Endodermal cell (in vitro differentiated cells): Measurements from ENCODE around the gene FAM83C. TPM values are rescaled to one million over a fixed set of nuclear protein-coding genes. Genes with fewer than 3 reads are reported as not detected.

Experiments
- DNase-seq: peaks from one replicate; pipeline ENCODE4 v3.0.0-alpha.2; 2017
- H3K27ac ChIP-seq: 2 replicates; pipeline ENCODE4 v1.5.1; 2013; ENCODE audit warnings: mild to moderate bottlenecking, low read depth, low read length, moderate library complexity
- H3K27me3 ChIP-seq: 2 replicates; pipeline ENCODE4 v1.6.1; 2013; ENCODE audit warnings: mild to moderate bottlenecking, low read length, moderate library complexity; ENCODE audit not compliant: insufficient read depth, control insufficient read depth, poor library complexity, severe bottlenecking
- H3K36me3 ChIP-seq: 2 replicates; pipeline ENCODE4 v1.7.0; 2013; ENCODE audit warnings: mild to moderate bottlenecking, low read length, moderate library complexity; ENCODE audit not compliant: control insufficient read depth, insufficient read depth
- H3K4me1 ChIP-seq: one replicate; pipeline ENCODE4 v1.7.0; 2013; ENCODE audit warnings: low read length; ENCODE audit not compliant: control insufficient read depth, insufficient read depth
- H3K4me3 ChIP-seq: 2 replicates; pipeline ENCODE4 v1.5.1; 2013; ENCODE audit warnings: mild to moderate bottlenecking, low read length, moderate library complexity
- H3K9ac ChIP-seq: 2 replicates; pipeline ENCODE4 v1.6.1; 2013; ENCODE audit warnings: mild to moderate bottlenecking, low read length, moderate library complexity; ENCODE audit not compliant: poor library complexity, severe bottlenecking; ENCODE audit errors: extremely low read depth
- H3K9me3 ChIP-seq: 2 replicates; pipeline ENCODE4 v1.6.1; 2013; ENCODE audit warnings: mild to moderate bottlenecking, low read length, moderate library complexity; ENCODE audit not compliant: control insufficient read depth
- H3K27ac Mint-ChIP-seq: 2 replicates; pipeline ENCODE4 v1.8.0; 2020; ENCODE audit warnings: mixed read lengths
- H3K27me3 Mint-ChIP-seq: 2 replicates; pipeline ENCODE4 v1.8.0; 2021; ENCODE audit warnings: mild to moderate bottlenecking, mixed read lengths; ENCODE audit not compliant: insufficient read depth
- H3K36me3 Mint-ChIP-seq: 2 replicates; pipeline ENCODE4 v1.8.0; 2020; ENCODE audit warnings: low read depth, mixed read lengths
- H3K4me1 Mint-ChIP-seq: 2 replicates; pipeline ENCODE4 v1.8.0; 2020; ENCODE audit warnings: mixed read lengths
- H3K4me3 Mint-ChIP-seq: 2 replicates; pipeline ENCODE4 v1.8.0; 2020; ENCODE audit warnings: mild to moderate bottlenecking, moderate library complexity, mixed read lengths
- H3K9me3 Mint-ChIP-seq: 2 replicates; pipeline ENCODE4 v1.8.0; 2020; ENCODE audit warnings: mild to moderate bottlenecking, mixed read lengths
- CTCF ChIP-seq: fragments of 200-600 bp; sonication (generic); conservative IDR thresholded peaks from 2 replicates; pipeline ENCODE4 v1.5.0; 2021; ENCODE audit warnings: antibody characterized with exemption, mild to moderate bottlenecking
- WGBS, 2 experiments: methylation state at CpG; one replicate each; pipeline versions ENCODE4 v1.1.5 to v1.1.7; 2013; ENCODE audit warnings: missing lambda C conversion rate in 2 of 2, mixed read lengths in 1 of 2; ENCODE audit not compliant: insufficient coverage in 1 of 2, insufficient read length in 1 of 2; 5-methylcytosine and 5-hydroxymethylcytosine counted together
- total RNA-seq, 2 donors: library from RNA; stranded (reverse); fragmentation: NEBNext Ultra II Directional in 1 of 2; extraction: Animal tissue kit (Norgen Biotek cat#: 25700) in 1 of 2; gene quantifications; 2 replicates in 1 of 2; 3 replicates in 1 of 2; pipeline ENCODE4 v1.2.1, GENCODE V29; 2021

FAM83C gene
- total RNA-seq, 2 donors from 2014 or later = not detected

GRCh38 chr20:35293303-35294292 is 1.4 kb upstream of the FAM83C start:
- no peak for DNase-seq
- Mint-ChIP-seq H3K27me3 (peaks cover 22% of the 10 kb centered on the region), H3K27ac (no peak overlapping the region), H3K4me1 (peaks cover 10% of the 10 kb centered on the region), H3K4me3 (no peak overlapping the region), H3K36me3 (no peaks in the 10 kb centered on the region), H3K9me3 (no peaks in the 10 kb centered on the region)
- Histone ChIP-seq H3K9ac (no peak overlapping the region), H3K27ac (no peak overlapping the region), H3K4me3 (no peak overlapping the region), H3K4me1 (no peaks in the 10 kb centered on the region), H3K9me3 (no peaks in the 10 kb centered on the region), H3K27me3 (no peaks in the 10 kb centered on the region), H3K36me3 (no peaks in the 10 kb centered on the region)
- 94% methylated on average over 17 to 19 of the region's 19 CpGs for WGBS, 2 experiments
- TF ChIP-seq CTCF = no peak

- H3K36me3 Mint-ChIP-seq = no peaks in the 10 kb centered on the region
- peaks cover 19% of the 10 kb centered on the region for H3K27me3 Mint-ChIP-seq
- H3K4me1 Mint-ChIP-seq = peaks cover 10% of the 10 kb centered on the region
- no peak for DNase-seq
- no peak for TF ChIP-seq CTCF
- no peak overlapping the region for H3K27ac ChIP-seq
- H3K4me3 ChIP-seq = no peak overlapping the region
- H3K4me1 ChIP-seq = no peaks in the 10 kb centered on the region
- no peaks in the 10 kb centered on the region for H3K27me3 ChIP-seq
- H3K9ac ChIP-seq = no peak overlapping the region
- no peak overlapping the region for H3K27ac Mint-ChIP-seq
- no peaks in the 10 kb centered on the region for H3K36me3 ChIP-seq
- H3K9me3 Mint-ChIP-seq = no peaks in the 10 kb centered on the region
- WGBS, 2 experiments = 88 to 90% methylated on average over 14 to 23 of the region's 23 CpGs
- no peak overlapping the region for H3K4me3 Mint-ChIP-seq
- H3K9me3 ChIP-seq = no peaks in the 10 kb centered on the region
These were observed 470 bp upstream of the FAM83C start for GRCh38 chr20:35292504-35293285.

GRCh38 chr20:35290887-35291417 is 1.3 kb downstream of the FAM83C start:
- Histone ChIP-seq H3K9me3 (no peaks in the 10 kb centered on the region), H3K4me1 (no peaks in the 10 kb centered on the region), H3K9ac (no peak overlapping the region), H3K4me3 (no peak overlapping the region), H3K27me3 (no peaks in the 10 kb centered on the region), H3K27ac (no peak overlapping the region), H3K36me3 (no peaks in the 10 kb centered on the region)
- Mint-ChIP-seq H3K4me3 (no peak overlapping the region), H3K9me3 (no peaks in the 10 kb centered on the region), H3K27ac (no peak overlapping the region), H3K36me3 (no peaks in the 10 kb centered on the region), H3K4me1 (peaks cover 12% of the 10 kb centered on the region), H3K27me3 (peaks cover 19% of the 10 kb centered on the region)
- no peak for DNase-seq
- WGBS, 2 experiments = 92 to 100% methylated on average over 1 to 7 of the region's 7 CpGs
- TF ChIP-seq CTCF = no peak
